ENCODE data around the gene HID1.

HID1 gene

DNA sequence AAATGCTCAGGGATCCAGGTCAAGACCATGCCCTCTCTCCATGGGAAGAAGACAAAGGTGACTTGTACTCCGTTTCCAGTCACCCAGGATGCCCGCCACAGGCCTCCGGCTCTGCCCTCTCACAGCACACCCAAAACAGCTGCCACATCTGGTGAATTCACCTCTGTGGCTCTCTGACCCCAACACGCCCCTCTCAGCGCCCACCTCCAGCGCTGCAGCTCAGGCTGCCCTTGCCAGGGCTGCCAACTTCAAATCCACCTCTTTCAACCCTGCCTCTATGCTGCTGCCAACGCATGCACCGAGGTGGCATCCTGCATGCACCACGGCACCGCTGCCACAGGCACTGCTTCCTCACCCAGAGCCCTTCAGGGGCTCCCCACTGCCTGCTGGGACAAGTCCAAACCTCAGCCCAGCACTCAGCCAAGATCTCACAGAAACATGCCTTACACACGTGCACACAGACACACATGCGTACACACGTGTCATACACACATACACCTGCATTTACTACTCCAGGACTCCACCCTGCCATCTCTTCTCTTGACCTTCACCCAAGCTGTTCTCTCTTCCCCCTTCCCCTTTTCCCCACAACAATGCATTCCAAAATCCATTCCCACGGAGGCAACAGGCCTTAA, 7.5 kb downstream of the HID1 start:
- DNase-seq: no peak

DNA sequence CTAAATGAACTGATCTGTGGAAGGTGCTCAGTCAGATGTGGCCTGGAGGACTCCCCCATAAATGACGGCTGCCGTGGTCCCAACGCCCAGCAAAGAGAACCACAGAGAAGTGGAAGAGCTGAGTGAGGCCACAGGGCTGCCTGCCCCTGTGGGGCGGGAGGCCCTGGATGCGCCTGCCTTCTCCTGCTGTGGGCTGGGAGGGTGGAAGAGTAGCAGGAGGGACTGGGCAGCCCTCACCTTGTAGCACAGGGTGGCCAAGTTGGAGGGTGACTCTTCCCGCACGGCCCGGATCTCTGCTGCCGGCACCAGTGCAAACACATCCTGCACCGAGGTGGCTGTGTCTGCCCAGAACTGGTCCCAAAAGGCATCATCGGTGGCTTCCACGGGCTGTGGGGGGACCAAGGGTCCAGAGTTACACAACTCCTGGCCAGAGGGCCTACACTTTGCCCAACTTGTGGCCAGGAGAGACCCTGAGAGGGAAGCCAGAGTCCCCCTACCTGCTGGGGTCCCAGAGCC, 8.3 kb downstream of the HID1 start:
- no peak for DNase-seq

DNA sequence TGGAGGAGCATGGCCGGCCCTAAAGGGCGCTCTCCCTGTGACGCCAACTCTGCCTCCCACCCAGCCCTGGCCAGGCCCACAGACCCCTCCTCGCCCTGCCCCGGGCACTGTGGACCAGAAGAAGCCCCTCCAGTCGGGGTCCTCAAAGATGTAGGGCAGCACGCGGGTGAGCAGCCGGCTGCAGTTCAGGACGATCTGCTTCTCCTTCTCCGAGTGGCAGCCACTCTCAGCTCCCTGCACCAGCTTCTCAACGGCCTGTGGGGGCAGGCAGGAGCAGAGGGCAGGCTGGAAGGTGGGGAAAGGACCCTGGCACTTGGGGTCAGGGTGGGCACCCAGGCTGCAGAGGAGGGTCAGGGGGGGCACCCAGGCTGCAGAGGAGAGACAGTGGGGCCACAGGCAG, 8.9 kb downstream of the HID1 start:
- no peak for DNase-seq

DNA sequence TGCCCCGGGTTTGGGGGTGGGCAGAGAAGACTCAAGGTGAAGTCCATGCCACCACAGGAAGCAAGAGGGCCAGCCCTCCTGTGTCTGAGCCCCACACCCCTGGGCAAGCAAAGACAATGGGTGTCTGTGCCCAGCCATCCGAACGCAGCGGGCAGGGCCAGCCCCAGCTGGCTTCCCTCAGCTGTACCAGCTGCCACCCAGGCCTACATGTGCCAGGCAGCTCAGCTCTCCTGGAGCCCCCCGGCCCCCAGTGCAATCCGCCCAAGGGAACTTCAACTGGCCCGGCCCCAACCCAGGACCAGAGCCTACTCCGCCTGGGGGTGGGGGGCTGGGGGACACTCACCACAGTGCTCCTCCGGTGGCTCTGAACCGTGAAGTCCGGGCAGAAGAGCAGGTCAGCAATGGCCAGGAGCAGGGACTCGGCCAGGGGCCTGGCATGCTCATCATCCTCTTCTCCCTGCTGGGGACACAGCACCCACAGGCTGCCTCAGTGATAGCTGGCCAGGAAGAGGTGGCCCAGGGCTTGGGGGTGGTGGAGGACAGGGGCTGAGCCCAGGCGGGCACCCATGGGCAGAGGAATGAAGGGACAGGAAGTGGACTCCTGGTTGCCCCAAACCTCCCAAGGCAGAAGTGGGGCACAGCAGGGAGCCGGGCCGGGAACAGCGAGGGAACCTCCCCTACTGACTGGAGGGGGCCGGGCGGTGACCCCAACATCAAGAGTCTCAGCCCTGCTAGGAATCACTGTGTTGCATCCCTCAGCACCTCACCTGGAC, 9.8 kb downstream of the HID1 start:
- no peak for DNase-seq

DNA sequence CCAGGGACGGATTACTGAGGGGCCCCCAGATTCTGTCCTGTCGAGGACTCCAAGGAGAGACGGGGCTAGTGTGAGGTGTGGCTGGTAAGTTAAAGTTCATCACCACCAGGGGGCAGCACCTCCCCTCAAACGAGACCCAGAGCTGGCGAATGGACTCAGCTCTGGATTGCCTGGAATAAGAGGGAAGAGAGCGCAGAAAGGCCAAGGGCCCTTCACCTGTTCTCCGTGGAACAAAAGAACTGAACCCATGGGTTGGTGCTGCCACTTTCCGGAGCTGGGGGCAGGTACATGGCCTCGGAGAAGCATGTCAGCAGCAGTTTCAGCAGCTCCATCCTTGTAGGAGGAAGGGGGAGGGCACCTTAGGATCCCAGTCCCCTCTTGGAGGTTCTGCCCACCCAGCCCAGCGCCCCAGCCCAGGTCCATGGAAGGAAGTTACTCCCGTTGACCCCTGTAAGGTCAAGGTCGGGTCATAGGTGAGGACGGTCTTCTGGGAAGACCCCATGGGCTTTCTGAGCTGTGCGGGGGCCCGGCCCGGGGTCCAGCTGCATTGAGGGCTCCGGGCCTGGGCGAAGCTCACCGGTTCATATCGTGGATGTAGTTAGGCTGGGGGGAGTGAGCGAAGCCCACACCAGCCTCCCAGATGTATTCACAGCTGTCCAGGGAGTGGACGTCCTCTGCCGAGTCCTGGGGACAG, 10.8 kb downstream of the HID1 start:
- DNase-seq: no peak

DNA sequence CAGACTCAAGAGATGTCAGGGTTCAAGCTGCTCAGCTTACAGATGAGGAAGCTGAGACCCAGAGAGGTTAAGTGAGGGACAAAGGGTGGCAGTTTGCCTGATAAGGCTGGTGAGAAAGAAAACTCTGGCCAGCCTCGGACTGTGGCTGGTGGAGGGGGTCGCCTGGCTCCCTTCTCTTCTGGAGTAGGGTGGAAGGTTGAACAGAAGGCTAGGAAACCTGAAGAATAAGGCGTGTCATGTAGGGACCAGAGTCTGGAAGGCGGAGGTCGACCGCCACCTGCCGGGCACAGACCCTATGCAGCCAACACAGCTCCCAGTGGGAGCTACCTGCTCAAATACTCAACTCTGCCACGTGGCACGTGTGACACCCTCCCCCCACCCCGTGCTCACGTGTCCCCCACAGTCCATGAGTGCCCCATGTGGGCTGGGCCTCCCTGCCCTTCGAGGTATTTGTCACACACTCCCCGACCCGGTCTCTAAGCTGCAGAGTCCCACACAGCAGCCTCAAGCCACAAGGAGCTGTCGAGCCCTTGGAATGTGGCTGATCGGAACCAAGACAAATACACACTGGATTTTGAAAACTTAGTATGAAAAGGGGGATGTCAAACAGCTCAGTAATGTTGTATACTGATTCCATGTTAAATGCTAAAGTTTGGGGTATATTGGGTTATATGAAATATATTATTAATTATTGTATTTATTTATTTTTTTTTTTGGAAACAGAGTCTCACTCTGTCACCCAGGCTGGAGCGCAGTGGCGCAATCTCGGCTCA, 11.8 kb downstream of the HID1 start:
- no peak for DNase-seq

DNA sequence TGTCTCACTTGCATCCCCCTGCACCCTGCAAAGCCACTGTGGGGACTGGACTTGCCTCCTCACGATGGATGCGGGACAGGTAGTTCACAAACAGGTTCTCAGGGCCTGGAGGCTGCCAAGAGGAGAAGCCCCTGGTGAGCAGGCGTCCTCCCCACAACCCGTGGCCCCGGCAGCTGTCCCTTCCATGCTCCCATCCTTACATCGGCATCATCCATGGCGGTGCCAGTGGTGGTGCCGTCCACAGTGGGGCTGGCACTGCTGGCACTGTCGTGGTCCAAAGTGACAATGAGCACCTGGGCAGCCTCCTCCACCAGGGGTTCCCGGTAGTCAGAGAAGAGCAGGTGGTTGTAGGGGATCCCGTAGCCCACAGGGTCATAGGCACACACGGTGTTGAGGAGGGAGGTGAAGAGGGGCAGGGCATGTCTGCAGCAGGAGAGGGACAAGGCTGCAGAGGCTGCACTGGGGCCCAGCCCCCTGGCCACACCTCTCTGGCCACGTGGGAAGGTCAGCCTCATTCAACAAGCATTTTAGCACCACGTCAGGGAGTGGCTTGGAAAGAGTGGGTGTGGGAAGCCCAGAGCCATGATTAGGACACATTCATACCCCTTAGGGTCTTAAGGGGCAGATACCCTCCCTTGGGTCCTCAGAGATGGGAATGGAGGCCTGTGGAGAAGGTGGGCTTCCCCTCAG, 12.6 kb downstream of the HID1 start:
- no peak for DNase-seq

DNA sequence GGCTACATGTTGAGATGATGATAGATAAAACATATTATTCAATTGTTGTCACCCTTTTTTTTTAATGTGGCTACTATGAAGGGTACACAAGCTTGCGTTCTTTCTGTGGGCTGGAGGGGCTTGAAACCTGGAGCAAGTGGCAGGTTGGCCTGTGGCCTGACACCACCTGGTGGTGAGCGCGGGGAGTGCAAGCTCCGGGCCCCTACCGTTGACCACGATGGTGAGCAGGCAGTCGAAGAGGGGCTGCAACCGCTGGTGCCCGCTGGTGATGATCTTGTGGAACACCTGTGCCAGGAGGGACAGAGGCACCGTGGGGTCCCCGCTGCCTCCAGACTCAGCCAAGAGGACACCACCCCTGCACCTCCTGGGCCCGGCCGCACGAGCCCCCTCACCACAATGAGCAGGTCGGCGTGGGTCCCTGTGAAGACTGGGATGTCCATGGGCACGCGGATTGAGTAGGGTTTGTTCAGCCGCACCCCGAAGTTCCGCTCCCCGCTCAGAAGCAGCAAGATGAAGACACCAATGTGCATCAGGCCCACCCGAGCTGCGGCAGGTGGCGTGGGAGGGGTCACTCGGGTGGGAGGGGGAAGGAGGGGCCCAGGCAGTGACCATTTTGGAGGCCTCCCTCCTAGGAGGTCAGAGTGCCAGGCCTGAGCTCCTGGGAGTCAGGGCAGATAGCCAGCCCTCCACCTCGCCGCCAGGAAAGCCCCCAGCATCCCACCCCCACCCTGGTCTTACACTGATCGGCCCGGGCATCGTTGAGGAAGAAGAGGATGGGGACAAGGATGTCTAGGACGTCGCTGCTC, 14.4 kb downstream of the HID1 start:
- DNase-seq: no peak

DNA sequence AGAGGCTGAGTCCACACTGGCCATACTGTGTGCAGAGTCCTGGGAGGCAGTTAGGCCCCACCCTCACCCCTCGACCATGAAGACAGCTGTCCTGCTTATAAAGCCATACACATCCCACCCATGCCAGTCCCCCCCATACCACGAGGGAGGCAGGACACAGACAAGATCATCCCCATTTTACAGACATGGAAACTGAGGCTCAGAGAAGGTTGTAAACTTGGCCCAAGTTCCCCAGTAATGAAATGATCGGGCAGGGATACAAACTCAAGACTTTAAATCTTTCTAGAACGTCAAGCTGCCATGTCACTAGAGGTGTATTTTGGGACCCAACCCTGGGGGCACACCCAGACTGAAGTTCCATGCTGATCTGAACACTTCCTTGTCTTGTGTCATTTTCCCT, 16.5 kb downstream of the HID1 start:
- no peak for DNase-seq

DNA sequence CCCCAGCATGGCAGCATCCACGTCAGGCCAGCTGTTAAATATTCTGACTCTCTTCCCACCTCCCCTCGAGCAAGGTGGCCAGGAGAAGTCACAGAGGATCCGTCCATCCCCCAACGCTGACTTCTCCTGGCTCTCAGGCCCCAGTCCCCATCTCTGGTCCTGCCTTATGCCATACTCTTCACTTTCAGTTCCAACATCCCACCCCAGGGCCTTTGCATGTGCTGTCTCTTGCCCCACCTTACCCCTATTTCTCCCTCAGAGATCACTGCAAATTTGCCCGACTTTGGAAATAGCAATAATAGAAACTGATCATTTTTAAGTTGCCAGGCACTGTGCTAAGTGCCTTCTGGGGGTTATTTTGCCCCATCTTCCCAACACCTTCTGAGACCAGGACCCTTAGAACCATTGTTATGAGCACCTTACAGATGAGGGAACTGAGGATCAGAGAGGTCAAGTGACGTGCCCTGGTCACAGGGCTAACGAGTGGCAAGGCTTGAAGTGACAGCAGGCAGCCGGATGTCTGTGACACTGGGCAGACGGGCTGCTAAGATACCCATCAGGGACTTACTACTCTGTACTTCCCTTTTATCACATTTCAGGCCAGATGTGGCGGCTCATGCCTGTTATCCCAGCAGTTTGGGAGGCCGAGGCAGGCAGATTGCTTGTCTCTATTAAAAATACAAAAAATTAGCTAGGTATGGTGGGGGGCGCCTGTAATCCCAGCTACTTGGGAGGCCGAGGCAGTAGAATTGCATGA, 17.7 kb downstream of the HID1 start:
- no peak for DNase-seq

DNA sequence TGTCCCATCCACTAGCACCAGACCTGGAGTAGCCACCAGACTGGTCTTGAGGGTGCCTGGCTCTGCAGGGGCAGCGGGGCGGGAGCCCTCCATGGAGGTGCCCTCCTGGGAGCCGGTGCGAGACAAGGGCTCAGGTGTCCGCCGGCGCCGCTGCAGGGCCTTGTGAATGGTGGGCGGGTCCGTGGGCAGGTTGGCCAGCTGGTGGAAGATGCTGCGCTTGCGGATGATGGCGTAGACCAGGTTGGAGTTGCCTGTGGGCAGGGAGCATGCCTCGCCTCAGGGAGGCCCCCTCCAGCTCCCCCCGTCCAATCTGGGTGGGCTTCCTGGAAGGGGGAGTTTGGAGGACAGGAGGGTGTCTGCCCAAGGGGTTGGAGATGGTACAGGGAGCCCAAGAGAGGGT, 18.4 kb downstream of the HID1 start:
- DNase-seq: no peak

DNA sequence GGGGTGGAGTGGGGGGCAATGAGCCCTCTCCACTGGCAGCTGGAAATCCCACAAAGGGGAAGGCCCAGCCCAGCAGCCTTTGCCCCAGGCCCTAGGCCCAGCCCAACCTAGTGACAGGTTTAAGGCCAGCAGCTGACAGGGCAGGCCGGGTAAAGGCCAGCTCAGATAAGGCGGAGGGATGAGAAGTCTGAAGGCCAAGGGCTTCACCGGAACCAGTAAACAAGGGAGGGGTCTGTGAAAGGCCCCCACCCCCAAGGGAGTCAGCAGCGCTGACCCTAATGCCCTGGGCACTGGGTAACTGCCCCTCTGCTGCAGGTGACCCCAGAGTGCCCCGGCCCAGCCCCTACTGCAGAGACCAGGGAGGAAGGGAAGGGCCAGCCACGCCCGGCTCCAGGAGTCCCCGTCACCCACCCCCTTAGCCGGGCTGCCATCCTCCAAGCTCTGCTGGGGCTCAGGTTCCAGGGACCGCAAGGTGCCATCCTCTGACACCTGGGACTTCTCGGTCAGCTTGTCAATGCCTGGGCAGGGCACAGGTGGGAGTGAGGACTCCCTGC, 19.3 kb downstream of the HID1 start:
- DNase-seq: no peak

DNA sequence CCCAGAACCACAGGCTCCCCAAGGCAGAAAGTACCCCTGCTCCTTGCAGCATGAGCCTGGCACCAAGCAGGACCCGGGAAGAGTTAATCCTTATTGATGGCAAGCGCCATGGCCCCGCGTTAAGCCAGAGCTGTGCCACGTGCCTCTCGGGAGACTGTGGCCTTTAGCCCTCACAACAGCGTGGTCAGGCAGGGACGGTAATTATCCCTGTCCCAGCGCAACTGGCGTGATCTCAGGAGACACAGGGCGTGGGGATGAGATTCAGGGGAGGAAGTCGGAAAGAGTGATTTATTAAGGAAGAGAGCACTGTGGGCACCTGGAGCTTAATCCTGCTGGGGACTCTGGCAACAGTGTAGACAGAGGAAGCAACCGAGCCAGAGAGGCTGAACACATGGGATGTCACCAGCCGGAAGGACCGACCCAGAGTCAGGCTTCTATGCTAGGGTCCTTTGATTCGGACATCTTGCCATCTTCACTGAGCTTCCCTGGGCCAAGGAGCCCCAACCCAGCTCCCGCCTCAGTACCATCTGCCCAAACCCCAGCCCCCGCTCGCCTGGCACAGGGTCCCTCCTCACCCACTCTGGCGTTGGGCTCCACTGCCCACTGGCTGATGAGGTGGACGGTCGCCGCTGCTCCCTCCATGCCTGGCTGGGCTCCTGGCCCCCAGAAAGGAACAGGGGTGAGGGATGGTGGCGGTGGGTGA, 20.0 kb downstream of the HID1 start:
- DNase-seq: no peak

DNA sequence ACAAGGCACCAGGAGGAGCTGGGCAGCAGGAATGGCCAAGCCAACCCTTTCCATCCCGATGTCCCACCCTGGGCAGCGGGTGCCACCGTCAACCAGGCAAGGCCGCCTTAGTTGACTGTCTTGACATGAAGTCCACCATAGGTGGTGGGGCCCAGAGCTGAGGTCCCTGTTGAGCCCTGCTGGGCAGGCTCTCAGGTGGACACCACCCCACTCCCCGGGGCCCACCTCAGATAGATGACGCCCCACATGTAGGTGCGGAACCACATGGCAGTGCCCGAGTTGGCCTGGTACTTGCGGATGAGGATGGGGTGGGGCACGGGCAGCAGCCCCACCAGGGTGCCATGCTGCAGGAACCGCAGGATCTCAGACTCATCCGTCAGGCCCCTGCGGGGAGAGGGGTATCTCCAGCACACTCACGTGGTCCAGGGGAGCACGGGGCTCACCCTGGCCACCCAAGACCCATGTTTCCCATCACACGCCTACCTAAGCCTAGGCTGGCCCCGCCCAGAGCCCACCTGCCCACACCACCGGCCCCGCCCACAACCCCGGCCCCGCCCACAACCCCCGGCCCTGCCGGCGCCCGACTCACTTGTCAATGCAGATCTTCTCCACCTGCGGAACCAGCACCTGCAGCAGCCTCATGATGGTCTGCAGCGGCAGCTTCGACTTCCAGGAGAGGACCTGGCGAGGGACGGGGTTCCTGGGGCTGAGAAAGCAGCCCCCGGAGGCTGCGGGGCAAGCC, 20.7 kb downstream of the HID1 start:
- no peak for DNase-seq

DNA sequence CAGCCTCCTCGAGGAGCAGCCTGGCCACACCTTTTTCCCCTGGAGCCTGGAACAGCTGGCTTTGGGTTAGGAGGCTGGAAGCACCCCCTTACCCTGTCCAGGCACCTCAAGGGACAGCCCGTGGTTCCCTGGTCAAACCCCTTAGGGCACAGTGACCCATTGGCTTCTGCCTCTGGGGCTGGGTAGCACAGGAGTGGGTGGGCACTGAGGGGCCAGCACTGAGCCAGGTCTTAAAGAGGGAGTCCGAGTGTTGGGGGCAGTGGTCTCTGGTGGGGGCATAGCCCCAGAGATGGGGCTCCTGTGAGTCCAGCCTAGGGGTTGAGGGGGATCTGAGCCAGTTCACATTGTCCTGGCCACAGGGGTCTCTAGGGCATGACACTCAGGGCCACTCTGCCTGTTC, 21.5 kb downstream of the HID1 start:
- DNase-seq: no peak

DNA sequence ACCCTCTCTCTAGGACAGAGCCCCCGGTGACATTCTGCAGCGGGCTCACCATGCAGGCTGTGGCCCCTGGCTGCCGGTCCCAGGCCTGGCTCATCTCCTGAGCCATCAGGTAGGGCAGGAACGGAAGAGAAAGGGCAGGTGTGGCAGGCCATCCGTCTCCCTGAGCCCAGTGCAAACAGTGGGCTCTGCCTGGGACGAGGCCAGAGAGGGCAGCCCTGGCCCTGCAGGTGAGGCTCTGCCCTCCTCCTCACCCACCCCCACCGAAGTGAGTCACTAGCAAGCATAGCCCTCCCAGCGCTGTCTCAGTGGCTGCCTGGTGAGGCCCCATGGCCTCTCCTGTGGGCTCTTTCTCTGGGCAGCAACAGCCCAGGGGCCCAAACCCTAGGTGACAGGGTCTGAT, 22.4 kb downstream of the HID1 start:
- DNase-seq: no peak

DNA sequence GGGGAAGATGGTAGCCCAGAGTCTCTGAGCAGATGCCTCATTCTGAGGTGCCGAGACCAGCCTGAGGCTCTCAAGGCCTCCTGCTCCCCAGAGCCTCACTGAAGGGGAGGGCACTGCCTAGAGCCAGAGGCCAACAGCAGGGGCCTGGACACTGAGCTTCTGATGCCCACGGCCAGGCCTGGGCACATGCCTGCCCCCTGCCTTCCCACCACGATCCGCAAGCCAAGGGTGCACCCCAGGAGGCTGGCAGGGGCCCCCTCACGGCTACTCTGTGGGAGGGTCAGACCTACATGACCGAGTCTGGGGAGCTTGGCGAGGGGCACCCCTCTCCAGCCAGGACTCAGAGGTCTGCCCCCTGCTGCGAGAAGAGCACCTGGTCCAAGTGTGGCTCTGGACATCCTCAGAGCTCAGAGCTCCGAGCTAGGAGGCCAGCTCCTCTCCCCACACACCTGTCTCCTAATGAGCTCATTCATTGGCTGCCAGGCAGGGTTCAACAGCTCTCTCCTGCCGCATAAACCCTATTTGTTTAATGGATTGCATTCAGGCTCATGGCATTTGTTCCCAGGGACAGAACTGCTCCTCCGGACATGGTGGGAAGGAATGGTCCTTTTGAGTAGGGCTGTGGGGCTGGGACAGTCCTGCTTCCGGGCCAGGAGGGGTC, 23.0 kb downstream of the HID1 start:
- DNase-seq: no peak

DNA sequence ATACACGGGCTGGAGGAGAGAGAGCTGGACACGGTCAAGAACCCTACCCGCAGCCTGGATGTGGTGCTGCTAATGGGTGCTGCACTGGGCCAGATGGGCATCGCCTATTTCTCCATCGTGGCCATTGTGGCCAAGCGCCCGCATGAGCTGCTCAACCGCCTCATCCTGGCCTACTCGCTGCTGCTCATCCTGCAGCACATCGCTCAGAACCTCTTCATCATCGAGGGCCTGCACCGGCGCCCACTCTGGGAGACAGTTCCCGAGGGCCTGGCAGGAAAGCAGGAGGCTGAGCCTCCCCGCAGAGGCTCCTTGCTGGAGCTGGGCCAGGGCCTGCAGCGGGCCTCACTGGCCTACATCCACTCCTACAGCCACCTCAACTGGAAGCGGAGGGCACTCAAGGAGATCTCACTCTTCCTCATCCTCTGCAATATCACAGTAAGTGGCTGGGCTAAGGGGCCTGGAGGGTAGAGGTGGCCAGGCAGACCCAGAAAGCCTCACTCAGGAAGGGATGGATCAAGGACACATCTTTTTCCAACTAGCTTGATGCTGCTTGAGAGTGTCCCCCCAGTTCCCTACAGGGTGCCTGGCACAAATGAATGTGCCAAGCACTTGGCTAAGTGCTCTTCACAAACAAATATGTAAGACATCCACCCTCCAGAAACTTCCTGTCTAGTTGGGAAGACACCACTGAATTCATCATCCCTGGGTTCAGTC, 25.4 kb downstream of the HID1 start:
- DNase-seq: no peak
